ENCODE data around the gene NPL. TPM values are rescaled to one million over a fixed set of nuclear protein-coding genes. Genes with fewer than 3 reads are reported as not detected.

Gene NPL
- total and polyA plus RNA-seq, 9 of the 15 experiments (the other 6 are each of a cell fraction or from before 2014, with no cell fraction given), result 9.9 to 22.3 (median 14.2) TPM

DNA sequence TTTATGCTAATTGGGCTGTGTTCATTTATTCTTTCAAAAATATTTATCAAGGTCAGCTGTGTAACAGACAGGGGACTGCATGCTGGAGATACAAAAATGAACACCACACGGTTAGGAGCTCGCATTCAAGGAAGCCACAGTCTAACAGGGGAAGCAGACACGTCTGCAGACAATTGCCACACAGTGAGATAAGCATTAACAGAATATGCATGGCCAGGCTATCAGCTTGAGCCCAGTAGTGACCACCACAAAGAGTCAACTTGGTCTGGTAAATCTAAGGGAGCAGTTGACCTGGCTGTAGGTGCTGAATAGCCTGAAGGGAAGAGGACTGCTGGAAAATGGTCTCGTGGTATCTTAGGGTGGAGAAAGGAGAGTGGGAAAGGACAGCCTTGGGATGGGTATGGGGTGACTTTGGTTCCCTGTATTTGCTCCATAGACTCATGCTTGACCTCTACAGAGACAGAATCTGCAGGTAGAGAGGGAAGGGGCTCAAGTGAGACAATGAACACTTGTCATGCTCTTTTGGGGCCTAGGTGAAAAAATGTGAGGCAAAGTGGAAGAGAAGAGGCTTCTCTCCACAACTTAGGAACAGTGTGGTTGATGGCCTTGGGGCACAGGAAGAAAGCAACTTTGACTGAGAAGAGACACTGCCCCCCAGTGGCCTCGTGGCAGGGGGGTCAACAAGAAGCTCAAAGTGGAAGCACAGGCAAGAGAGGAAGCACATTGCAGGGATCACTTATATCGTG lies 7.6 kb upstream of the NPL start (continued):
- TF ChIP-seq, protein P1, sequence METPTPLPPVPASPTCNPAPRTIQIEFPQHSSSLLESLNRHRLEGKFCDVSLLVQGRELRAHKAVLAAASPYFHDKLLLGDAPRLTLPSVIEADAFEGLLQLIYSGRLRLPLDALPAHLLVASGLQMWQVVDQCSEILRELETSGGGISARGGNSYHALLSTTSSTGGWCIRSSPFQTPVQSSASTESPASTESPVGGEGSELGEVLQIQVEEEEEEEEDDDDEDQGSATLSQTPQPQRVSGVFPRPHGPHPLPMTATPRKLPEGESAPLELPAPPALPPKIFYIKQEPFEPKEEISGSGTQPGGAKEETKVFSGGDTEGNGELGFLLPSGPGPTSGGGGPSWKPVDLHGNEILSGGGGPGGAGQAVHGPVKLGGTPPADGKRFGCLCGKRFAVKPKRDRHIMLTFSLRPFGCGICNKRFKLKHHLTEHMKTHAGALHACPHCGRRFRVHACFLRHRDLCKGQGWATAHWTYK (CRISPR knock-in tag; IDR thresholded peaks at IDR 0.05), result peak; percentile 69; the same call in 1 of the 2 replicates
- TF ChIP-seq, protein P2, sequence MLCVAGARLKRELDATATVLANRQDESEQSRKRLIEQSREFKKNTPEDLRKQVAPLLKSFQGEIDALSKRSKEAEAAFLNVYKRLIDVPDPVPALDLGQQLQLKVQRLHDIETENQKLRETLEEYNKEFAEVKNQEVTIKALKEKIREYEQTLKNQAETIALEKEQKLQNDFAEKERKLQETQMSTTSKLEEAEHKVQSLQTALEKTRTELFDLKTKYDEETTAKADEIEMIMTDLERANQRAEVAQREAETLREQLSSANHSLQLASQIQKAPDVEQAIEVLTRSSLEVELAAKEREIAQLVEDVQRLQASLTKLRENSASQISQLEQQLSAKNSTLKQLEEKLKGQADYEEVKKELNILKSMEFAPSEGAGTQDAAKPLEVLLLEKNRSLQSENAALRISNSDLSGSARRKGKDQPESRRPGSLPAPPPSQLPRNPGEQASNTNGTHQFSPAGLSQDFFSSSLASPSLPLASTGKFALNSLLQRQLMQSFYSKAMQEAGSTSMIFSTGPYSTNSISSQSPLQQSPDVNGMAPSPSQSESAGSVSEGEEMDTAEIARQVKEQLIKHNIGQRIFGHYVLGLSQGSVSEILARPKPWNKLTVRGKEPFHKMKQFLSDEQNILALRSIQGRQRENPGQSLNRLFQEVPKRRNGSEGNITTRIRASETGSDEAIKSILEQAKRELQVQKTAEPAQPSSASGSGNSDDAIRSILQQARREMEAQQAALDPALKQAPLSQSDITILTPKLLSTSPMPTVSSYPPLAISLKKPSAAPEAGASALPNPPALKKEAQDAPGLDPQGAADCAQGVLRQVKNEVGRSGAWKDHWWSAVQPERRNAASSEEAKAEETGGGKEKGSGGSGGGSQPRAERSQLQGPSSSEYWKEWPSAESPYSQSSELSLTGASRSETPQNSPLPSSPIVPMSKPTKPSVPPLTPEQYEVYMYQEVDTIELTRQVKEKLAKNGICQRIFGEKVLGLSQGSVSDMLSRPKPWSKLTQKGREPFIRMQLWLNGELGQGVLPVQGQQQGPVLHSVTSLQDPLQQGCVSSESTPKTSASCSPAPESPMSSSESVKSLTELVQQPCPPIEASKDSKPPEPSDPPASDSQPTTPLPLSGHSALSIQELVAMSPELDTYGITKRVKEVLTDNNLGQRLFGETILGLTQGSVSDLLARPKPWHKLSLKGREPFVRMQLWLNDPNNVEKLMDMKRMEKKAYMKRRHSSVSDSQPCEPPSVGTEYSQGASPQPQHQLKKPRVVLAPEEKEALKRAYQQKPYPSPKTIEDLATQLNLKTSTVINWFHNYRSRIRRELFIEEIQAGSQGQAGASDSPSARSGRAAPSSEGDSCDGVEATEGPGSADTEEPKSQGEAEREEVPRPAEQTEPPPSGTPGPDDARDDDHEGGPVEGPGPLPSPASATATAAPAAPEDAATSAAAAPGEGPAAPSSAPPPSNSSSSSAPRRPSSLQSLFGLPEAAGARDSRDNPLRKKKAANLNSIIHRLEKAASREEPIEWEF (CRISPR knock-in tag; IDR thresholded peaks at IDR 0.05), result no peak
- TF ChIP-seq, protein P3, sequence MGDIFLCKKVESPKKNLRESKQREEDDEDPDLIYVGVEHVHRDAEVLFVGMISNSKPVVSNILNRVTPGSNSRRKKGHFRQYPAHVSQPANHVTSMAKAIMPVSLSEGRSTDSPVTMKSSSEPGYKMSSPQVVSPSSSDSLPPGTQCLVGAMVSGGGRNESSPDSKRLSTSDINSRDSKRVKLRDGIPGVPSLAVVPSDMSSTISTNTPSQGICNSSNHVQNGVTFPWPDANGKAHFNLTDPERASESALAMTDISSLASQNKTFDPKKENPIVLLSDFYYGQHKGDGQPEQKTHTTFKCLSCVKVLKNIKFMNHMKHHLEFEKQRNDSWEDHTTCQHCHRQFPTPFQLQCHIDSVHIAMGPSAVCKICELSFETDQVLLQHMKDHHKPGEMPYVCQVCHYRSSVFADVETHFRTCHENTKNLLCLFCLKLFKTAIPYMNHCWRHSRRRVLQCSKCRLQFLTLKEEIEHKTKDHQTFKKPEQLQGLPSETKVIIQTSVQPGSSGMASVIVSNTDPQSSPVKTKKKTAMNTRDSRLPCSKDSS (IDR thresholded peaks at IDR 0.05; ENCODE audit: low read depth, partially characterized antibody), result no peak
- TF ChIP-seq, protein P4, sequence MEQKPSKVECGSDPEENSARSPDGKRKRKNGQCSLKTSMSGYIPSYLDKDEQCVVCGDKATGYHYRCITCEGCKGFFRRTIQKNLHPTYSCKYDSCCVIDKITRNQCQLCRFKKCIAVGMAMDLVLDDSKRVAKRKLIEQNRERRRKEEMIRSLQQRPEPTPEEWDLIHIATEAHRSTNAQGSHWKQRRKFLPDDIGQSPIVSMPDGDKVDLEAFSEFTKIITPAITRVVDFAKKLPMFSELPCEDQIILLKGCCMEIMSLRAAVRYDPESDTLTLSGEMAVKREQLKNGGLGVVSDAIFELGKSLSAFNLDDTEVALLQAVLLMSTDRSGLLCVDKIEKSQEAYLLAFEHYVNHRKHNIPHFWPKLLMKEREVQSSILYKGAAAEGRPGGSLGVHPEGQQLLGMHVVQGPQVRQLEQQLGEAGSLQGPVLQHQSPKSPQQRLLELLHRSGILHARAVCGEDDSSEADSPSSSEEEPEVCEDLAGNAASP (IDR thresholded peaks at IDR 0.05), result no peak
- no peak for TF ChIP-seq LARP7 (IDR thresholded peaks at IDR 0.05)
- no peak for TF ChIP-seq MTF1 (CRISPR knock-in tag; IDR thresholded peaks at IDR 0.05; ENCODE audit: borderline replicate concordance)
- TF ChIP-seq ZNF75A (CRISPR knock-in tag; IDR thresholded peaks at IDR 0.05), result no peak
- TF ChIP-seq ZSCAN29 (IDR thresholded peaks at IDR 0.05), result no peak
- TF ChIP-seq, protein P5, sequence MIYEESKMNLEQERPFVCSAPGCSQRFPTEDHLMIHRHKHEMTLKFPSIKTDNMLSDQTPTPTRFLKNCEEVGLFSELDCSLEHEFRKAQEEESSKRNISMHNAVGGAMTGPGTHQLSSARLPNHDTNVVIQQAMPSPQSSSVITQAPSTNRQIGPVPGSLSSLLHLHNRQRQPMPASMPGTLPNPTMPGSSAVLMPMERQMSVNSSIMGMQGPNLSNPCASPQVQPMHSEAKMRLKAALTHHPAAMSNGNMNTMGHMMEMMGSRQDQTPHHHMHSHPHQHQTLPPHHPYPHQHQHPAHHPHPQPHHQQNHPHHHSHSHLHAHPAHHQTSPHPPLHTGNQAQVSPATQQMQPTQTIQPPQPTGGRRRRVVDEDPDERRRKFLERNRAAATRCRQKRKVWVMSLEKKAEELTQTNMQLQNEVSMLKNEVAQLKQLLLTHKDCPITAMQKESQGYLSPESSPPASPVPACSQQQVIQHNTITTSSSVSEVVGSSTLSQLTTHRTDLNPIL (CRISPR knock-in tag; IDR thresholded peaks at IDR 0.05), result no peak
- TF ChIP-seq ZNF311 (CRISPR knock-in tag; IDR thresholded peaks at IDR 0.05), result peak; percentile 36; the same call in 1 of the 2 replicates
- TF ChIP-seq ARID2 (IDR thresholded peaks at IDR 0.05), result 0 out of 2 replicates have a peak, but pooled peaks have one; percentile 54
- TF ChIP-seq SPI1 (IDR thresholded peaks at IDR 0.05; ENCODE audit: borderline replicate concordance, low read depth, low read length), result peak; percentile 61; the same call in 1 of the 2 replicates
- no peak for TF ChIP-seq ZNF444 (CRISPR knock-in tag; IDR thresholded peaks at IDR 0.05)
- TF ChIP-seq, protein P6, sequence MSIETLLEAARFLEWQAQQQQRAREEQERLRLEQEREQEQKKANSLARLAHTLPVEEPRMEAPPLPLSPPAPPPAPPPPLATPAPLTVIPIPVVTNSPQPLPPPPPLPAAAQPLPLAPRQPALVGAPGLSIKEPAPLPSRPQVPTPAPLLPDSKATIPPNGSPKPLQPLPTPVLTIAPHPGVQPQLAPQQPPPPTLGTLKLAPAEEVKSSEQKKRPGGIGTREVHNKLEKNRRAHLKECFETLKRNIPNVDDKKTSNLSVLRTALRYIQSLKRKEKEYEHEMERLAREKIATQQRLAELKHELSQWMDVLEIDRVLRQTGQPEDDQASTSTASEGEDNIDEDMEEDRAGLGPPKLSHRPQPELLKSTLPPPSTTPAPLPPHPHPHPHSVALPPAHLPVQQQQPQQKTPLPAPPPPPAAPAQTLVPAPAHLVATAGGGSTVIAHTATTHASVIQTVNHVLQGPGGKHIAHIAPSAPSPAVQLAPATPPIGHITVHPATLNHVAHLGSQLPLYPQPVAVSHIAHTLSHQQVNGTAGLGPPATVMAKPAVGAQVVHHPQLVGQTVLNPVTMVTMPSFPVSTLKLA (conservative IDR thresholded peaks at IDR 0.05), result no peak
- TF ChIP-seq FOS (IDR thresholded peaks at IDR 0.05; ENCODE audit: extremely low read depth, insufficient read length), result no peak

All from K562 (cell line).